OCI-LY3 (cell line): ENCODE data around the gene MMP23B.
A peak's percentile ranks its signal among the peaks of the same experiment; 100 is the strongest.
"Not testable (repeated sequence)": the region's sequence is repeated elsewhere in the genome, so short reads cannot be mapped to it uniquely, and the experiment has no call there.

Source experiments
- H2AFZ ChIP-seq: fragments of 200-600, 300-600 bp; shearing (Covaris generic); 2 replicates; pipeline ENCODE4 v1.6.0; 2014; ENCODE audit warnings: antibody characterized with exemption, low read depth, low read length
- H3K27ac ChIP-seq: fragments of 200-600, 300-600 bp; sonication (generic); 2 replicates; pipeline ENCODE4 v1.5.1; 2014; ENCODE audit warnings: mild to moderate bottlenecking, low read length, moderate library complexity, mixed read lengths
- H3K27me3 ChIP-seq: fragments of 200-600, 300-600 bp; sonication (generic); 2 replicates; pipeline ENCODE4 v1.6.1; 2014; ENCODE audit warnings: low read depth, low read length, mixed read lengths
- H3K36me3 ChIP-seq: fragments of 200-600, 300-600 bp; sonication (generic); replicated peaks from 2 replicates; pipeline ENCODE3; 2014; ENCODE audit warnings: low read depth, low read length, mixed read lengths
- H3K4me1 ChIP-seq: fragments of 300-600, 200-600 bp; sonication (generic); 2 replicates; pipeline ENCODE4 v1.6.1; 2014; ENCODE audit warnings: low read length, mixed read lengths
- H3K4me2 ChIP-seq: fragments of 200-600, 300-600 bp; sonication (generic); 2 replicates; pipeline ENCODE4 v1.6.1; 2014; ENCODE audit warnings: low read length, mixed read lengths
- H3K4me3 ChIP-seq: fragments of 300-600, 200-600 bp; sonication (generic); 2 replicates; pipeline ENCODE4 v1.5.1; 2014; ENCODE audit warnings: antibody characterized with exemption, mild to moderate bottlenecking, low read length, moderate library complexity
- H3K79me2 ChIP-seq: fragments of 300-600, 200-600 bp; shearing (Covaris generic); 2 replicates; pipeline ENCODE4 v1.6.1; 2014; ENCODE audit warnings: mild to moderate bottlenecking, low read length, mixed read lengths
- H3K9ac ChIP-seq: fragments of 300-600, 200-600 bp; shearing (Covaris generic); 2 replicates; pipeline ENCODE4 v1.6.0; 2014; ENCODE audit warnings: mild to moderate bottlenecking, low read length, moderate library complexity
- H3K9me3 ChIP-seq: fragments of 200-600, 300-600 bp; shearing (Covaris generic); 2 replicates; pipeline ENCODE4 v1.6.1; 2014; ENCODE audit warnings: low read length, mixed read lengths; ENCODE audit not compliant: insufficient read depth
- H4K20me1 ChIP-seq: fragments of 200-600, 300-600 bp; sonication (generic); 2 replicates; pipeline ENCODE4 v1.6.1; 2016; ENCODE audit warnings: low read length, mixed read lengths; ENCODE audit not compliant: insufficient read depth
- EZH2phosphoT487 ChIP-seq: fragments of 200-600 bp; shearing (Covaris generic); IDR thresholded peaks from 2 replicates; pipeline ENCODE4 v1.6.1; 2018; ENCODE audit warnings: antibody characterized with exemption, mixed run types, low read depth
- TF ChIP-seq, protein P1 (sequence below): fragments of 200-600, 300-600 bp; sonication (generic); IDR thresholded peaks from 2 replicates; pipeline ENCODE4 v1.5.1; 2014; ENCODE audit warnings: antibody characterized with exemption, low read length, low read depth

MMP23B gene

DNA sequence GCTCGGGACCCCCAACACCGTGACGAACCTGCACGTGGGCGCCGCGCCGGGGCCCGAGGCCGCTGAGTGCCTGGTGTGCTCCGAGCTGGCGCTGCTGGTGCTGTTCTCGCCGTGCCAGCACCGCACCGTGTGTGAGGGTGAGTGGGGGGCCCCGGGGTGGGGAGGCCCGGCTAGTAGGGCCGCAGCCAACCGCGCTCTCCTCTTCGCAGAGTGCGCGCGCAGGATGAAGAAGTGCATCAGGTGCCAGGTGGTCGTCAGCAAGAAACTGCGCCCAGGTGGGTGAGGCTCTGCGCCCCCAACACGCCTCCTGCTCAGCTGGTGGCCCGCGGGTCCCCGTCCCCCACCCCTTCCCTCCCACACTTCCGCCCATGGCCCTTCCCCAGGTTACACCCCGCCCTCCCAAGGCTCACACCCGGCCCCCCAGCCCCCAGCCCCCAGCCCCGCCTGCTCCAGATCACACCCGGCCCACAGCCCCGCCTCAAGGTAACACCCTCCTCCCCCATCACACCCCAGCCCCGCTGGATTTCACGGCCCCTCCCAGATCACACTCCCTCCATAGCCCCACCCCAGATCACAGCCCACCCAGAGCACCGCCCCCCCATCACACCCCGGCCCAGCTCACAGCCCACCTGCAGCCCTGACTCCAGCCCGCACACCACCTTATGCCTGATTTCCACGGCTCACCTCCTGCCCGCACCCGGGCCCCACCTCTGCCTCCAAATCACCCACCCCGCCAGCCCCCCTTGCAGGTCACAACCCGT is 2.4 kb upstream of the MMP23B start:
- Histone ChIP-seq H2AFZ (no peak overlapping the region), H3K36me3 (no peaks in the 10 kb centered on the region), H3K9me3 (no peaks in the 10 kb centered on the region), H3K4me3 (peak overlapping the region; percentile 77), H3K27me3 (no peaks in the 10 kb centered on the region), H3K9ac (peak overlapping the region; percentile 69), H3K79me2 (no peaks in the 10 kb centered on the region), H3K4me1 (peaks cover 4% of the 10 kb centered on the region; the same call in 1 of the 2 replicates), H3K27ac (peak overlapping the region; percentile 30; the same call in 1 of the 2 replicates), H3K4me2 (peak overlapping the region; percentile 67), H4K20me1 (no peaks in the 10 kb centered on the region)
- TF ChIP-seq EZH2phosphoT487 = no peak
- TF ChIP-seq, protein P1, sequence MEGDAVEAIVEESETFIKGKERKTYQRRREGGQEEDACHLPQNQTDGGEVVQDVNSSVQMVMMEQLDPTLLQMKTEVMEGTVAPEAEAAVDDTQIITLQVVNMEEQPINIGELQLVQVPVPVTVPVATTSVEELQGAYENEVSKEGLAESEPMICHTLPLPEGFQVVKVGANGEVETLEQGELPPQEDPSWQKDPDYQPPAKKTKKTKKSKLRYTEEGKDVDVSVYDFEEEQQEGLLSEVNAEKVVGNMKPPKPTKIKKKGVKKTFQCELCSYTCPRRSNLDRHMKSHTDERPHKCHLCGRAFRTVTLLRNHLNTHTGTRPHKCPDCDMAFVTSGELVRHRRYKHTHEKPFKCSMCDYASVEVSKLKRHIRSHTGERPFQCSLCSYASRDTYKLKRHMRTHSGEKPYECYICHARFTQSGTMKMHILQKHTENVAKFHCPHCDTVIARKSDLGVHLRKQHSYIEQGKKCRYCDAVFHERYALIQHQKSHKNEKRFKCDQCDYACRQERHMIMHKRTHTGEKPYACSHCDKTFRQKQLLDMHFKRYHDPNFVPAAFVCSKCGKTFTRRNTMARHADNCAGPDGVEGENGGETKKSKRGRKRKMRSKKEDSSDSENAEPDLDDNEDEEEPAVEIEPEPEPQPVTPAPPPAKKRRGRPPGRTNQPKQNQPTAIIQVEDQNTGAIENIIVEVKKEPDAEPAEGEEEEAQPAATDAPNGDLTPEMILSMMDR = no peak

DNA sequence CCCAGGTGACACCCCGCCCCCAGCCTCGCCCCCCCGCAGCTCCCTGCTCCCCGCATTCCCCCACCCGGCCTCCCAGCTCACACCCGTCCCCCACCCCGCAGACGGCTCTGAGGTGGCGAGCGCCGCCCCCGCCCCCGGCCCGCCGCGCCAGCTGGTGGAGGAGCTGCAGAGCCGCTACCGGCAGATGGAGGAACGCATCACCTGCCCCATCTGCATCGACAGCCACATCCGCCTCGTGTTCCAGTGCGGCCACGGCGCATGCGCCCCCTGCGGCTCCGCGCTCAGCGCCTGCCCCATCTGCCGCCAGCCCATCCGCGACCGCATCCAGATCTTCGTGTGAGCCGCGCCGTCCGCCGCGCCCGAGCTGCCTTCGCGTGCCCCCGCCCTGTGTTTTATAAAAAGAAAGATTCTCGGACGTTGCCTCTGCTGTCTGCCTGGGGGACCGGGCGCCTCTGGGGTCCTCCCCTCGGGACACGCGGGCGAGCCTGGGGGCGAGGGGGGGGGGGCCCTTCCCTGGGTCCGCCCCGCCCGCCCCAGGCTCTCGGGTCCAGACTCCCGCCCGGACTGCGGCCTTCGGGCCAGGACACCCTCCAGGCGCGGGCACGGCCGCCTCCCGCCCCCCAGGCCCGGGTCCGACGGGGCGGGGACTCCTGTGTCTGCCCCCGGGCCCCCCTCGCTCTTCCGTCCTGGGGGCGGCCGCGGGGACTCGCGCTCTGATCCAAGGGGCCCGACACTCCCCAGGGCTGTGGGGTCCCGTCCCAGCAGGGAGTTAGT is 1.6 kb upstream of the MMP23B start:
- Histone ChIP-seq H3K9ac (peak overlapping the region; percentile 14; the same call in 1 of the 2 replicates), H3K9me3 (no peaks in the 10 kb centered on the region), H3K4me1 (peaks cover 4% of the 10 kb centered on the region; the same call in 1 of the 2 replicates), H4K20me1 (no peaks in the 10 kb centered on the region), H3K27ac (peak overlapping the region; percentile 32; the same call in 1 of the 2 replicates), H2AFZ (no peak overlapping the region), H3K4me3 (peak overlapping the region; percentile 67), H3K79me2 (no peaks in the 10 kb centered on the region), H3K4me2 (peak overlapping the region; percentile 67), H3K27me3 (no peaks in the 10 kb centered on the region), H3K36me3 (no peaks in the 10 kb centered on the region)
- TF ChIP-seq, protein P1 = no peak

DNA sequence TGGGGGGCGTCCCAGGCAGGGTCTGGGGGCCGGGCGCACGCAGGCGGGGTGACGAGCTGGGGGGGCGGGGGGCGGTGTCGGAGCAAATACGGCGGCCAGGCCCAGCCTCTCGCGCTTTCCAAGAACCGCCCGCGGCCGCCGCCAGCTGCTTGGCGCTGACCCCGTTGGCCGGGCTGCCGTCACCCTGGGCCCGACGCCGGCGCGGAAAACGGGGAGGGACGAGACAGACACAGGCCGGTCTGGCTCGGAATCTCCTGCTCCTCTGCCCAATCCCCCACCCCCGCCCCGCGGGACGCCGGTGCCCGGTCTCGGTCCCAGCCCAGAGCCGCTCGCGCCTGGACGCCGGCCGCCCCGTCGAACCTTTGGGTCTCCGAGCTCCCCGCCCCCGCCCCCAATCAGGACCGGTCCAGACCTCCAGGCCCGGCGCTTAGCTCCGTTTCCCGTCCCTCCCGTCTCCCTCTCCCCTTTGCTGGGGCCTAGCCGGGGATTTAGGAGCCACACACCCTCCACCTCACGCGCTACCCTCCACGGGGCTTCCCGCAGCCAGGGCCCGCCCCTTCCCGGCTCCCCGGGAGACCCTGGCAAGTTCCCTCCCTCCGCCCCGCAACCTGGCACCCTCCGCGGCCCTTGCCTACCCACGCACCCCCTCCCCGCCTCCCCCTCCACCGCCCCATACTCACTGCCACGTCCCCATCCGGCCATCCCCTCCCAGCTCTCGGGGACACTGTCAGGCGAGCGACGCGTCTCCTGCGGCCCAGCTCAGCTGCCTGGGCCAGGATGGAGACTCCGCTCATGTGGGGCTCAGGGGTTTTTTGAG is 800 bp upstream of the MMP23B start:
- H3K4me1 ChIP-seq = peaks cover 4% of the 10 kb centered on the region; the same call in 1 of the 2 replicates
- no peak overlapping the region for H3K4me3 ChIP-seq
- no peak overlapping the region for H3K9ac ChIP-seq
- no peaks in the 10 kb centered on the region for H3K36me3 ChIP-seq
- no peak overlapping the region for H2AFZ ChIP-seq
- no peaks in the 10 kb centered on the region for H4K20me1 ChIP-seq
- H3K27ac ChIP-seq = no peak overlapping the region
- H3K27me3 ChIP-seq = no peaks in the 10 kb centered on the region
- H3K4me2 ChIP-seq = peak overlapping the region; percentile 67; the same call in 1 of the 2 replicates
- no peaks in the 10 kb centered on the region for H3K9me3 ChIP-seq
- TF ChIP-seq EZH2phosphoT487 = no peak
- TF ChIP-seq, protein P1 = no peak
- H3K79me2 ChIP-seq = no peaks in the 10 kb centered on the region

DNA sequence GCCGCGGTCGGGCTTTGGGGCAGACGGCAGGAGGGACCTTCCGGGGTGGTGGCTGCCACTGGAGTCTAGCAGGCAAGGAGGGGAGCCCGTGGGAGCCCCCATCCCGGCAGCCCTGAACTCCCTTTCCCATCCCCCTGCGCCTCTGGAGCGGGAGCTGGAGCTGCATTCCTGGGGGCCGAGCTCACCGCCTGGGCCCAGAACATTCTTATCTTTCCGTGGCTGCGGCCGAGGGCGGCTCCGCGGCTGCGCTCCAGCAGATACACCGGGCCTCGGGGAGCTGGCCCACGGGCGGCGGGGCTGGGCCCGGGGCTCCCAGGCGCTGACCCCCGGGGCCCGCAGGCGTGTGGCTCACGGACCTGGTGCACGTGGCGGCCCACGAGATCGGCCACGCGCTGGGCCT is 1.4 kb downstream of the MMP23B start:
- not testable (repeated sequence) for H3K36me3 ChIP-seq, H3K4me2 ChIP-seq, H2AFZ ChIP-seq, H3K27me3 ChIP-seq, H3K4me1 ChIP-seq, H3K4me3 ChIP-seq, H3K27ac ChIP-seq, H3K79me2 ChIP-seq, H4K20me1 ChIP-seq, H3K9ac ChIP-seq, H3K9me3 ChIP-seq

DNA sequence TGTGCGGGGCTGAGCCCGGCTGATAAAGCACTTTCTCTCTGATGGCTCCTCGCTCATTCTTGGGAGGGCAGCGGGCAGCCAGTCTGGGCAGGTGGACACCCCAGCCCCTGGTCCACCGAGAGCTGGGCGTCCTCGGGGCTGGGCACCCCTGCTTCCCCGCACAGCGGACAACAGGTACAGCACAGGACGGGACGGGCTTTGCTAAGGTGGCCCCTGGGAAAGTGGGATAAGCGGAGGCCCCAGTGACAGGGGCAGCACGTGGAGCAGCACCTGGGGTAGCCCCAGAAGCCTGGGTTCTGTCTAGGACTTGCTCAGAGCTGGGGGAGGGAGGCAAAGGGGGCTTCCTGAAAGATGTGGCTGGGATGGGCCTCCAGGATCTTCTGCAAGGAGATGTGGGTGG is 2.6 kb downstream of the MMP23B start:
- not testable (repeated sequence) for H3K4me2 ChIP-seq, H3K9me3 ChIP-seq, H3K4me1 ChIP-seq, H3K4me3 ChIP-seq, H3K79me2 ChIP-seq, H3K27me3 ChIP-seq, H4K20me1 ChIP-seq, H3K27ac ChIP-seq, H3K9ac ChIP-seq, H3K36me3 ChIP-seq, H2AFZ ChIP-seq

DNA sequence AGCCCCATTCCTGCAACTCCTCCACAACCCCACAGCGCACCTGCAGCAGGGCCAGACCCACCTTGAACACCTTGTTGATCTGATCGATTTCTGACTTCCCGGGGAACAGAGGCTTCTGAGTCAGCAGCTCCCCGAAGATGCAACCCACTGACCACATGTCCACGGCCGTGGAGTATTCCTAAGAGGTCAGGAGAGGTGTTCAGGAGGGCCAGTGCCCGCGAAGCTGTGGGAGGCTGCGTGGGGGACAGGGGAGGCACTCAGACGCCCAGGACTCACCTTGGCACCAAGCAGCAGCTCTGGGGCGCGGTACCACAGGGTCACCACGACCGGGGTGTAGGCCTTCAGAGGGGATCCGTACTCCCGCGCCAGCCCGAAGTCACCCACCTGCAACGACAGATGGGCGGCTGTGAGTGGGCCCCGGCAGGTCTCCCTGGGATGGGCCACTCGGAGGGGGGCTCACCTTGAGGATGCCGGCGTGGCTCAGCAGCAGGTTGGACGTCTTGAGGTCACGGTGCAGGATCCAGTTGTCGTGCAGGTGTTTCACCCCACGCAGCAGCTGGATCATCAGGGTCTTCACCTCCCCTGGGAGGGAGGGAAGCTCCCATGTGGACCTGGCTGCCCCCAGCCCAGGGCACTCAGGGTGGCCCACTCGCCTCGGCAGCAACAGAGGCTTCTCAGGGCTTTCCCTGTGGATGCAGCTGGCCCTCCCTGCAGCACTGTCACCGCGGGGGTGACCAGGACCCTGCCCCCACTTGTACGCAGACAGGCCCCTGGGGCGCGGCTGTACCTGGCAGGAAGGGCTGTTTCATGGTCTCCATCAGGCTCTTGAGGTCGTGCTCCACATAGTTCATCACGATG is 4.9 kb downstream of the MMP23B start:
- not testable (repeated sequence) for H3K4me1 ChIP-seq, H4K20me1 ChIP-seq, H3K4me3 ChIP-seq

More for the DNA sequence above, 4.9 kb downstream of the MMP23B start:
- H3K79me2 ChIP-seq, H3K4me2 ChIP-seq, H3K9ac ChIP-seq, H3K36me3 ChIP-seq, H3K27ac ChIP-seq, H2AFZ ChIP-seq, H3K27me3 ChIP-seq, H3K9me3 ChIP-seq: not testable (repeated sequence)
